ENCODE measurements around the gene VAT1. TPM values are rescaled to one million over a fixed set of nuclear protein-coding genes. Genes with fewer than 3 reads are reported as not detected.
"Not testable (repeated sequence)": the region's sequence is repeated elsewhere in the genome, so short reads cannot be mapped to it uniquely, and the experiment has no call there.

VAT1 gene
- polyA plus RNA-seq, 1 experiment = 245 TPM

DNA sequence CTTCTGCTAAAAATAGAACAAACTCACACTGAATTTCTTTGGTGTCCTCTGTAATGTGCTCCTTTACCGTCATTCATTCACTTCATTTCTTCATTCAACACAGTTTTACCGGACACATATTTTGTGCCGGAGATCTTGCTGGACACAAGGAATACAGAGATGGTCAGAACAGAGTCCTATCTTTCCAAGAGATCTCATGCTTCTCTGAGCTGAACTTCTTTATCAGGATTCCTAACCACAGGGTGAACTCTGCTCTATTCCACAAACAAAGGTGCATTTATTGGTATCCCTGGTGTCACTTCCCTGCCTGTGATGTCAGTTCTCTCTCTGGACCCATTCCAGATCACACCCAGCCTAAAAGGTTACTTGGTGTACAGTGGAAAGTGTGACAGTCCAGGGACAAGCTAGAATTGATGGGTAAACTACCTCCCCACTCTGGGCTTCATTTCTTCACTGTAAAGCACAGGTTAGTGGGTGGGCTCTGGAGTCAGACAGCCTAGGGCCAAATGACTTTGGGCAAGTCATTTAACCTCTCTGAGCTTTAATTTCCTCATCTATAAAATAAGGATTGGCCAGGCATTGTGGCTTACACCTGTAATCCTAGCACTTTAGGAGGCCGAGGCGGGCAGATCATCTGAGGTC lies 11.4 kb downstream of the VAT1 start:
- DNase-seq (ENCODE audit: low read depth) = no peak
- TF ChIP-seq, protein P1, sequence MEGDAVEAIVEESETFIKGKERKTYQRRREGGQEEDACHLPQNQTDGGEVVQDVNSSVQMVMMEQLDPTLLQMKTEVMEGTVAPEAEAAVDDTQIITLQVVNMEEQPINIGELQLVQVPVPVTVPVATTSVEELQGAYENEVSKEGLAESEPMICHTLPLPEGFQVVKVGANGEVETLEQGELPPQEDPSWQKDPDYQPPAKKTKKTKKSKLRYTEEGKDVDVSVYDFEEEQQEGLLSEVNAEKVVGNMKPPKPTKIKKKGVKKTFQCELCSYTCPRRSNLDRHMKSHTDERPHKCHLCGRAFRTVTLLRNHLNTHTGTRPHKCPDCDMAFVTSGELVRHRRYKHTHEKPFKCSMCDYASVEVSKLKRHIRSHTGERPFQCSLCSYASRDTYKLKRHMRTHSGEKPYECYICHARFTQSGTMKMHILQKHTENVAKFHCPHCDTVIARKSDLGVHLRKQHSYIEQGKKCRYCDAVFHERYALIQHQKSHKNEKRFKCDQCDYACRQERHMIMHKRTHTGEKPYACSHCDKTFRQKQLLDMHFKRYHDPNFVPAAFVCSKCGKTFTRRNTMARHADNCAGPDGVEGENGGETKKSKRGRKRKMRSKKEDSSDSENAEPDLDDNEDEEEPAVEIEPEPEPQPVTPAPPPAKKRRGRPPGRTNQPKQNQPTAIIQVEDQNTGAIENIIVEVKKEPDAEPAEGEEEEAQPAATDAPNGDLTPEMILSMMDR (IDR thresholded peaks at IDR 0.05; ENCODE audit: insufficient read depth, low read depth, low read length) = no peak
- ChIA-PET CTCF (interaction anchor here (0.7 to 2.1 kb wide), 3 partner anchors 8 to 14 kb away, joined by 3 to 5 read pairs (median 4); partner anchors contain the start of gene RPL27), POLR2A (no interaction called here)
- H3K36me3 ChIP-seq (ENCODE audit: control insufficient read depth, insufficient read depth, low read length) = peaks cover 17% of the 10 kb centered on the region
- H3K27me3 ChIP-seq (ENCODE audit: control insufficient read depth, insufficient read depth, low read length) = no peaks in the 10 kb centered on the region
- H3K4me3 ChIP-seq (ENCODE audit: low read depth, low read length) = no peak overlapping the region

DNA sequence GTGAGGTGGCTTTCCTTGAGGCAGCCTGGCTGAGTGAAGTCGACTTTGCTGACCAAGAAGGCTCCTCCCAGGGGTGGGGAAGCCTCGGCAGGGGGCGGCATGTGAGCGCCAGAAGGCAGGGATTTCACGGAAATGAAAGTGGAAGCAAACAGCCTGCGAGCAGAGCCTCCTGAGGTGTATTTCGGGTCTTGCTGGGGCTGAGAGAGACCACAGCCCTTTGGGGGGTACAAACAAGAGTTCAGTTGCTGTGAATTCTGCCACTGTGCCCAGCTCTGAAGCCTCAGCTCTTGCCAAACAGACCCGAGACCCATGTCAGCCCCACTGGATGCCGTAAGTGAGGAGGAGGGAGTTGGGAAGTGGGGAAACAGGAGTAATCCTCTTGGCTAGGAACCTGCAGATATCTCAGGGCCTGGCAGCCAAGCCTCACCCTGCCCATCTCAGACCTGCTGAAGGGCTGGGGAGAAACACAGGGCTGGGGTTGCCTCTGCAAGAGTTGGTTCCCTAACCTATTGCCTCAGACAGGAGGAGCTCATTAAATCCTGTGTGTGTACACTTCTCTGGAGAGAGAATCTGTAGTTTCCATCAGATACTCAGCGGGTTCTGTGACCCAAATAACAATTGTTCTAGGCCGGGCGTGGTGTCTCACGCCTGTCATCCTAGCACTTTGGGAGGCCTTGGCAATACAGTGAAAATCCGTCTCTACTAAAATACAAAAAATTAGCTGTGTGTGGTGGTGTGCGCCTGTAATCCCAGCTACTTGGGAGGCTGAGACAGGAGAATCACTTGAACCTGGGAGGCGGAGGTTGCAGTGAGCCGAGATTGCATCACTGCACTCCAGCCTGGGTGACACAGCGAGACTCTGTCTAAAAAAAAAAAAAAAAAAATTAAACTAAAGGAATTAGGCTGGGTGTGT lies 15.3 kb downstream of the VAT1 start, which contains the start of gene IFI35:
Gene IFI35 (plus strand): TSS at position 146 of the 913 bp plus-strand sequence. CDS start 164 bp downstream, at position 310.
- H3K27me3 ChIP-seq (ENCODE audit: control insufficient read depth, insufficient read depth, low read length) = no peaks in the 10 kb centered on the region
- CTCF ChIA-PET = interaction anchor here (0.5 to 1.5 kb wide), 3 partner anchors 9 to 300 kb away, joined by 3 to 4 read pairs (median 3); partner anchors contain the start of gene RPL27
- peaks cover 6% of the 10 kb centered on the region for H3K36me3 ChIP-seq (ENCODE audit: control insufficient read depth, insufficient read depth, low read length)
- POLR2A ChIA-PET = interaction anchor here (0.6 to 1.2 kb wide), 2 partner anchors 9 to 312 kb away, joined by 3 to 4 read pairs; no protein-coding TSS in a partner anchor
- TF ChIP-seq, protein P1 (IDR thresholded peaks at IDR 0.05; ENCODE audit: insufficient read depth, low read depth, low read length) = peak; percentile 37; the same call in 1 of the 2 replicates
- DNase-seq (ENCODE audit: low read depth) = peak; percentile 51
- H3K4me3 ChIP-seq (ENCODE audit: low read depth, low read length) = peak within 1 kb of the TSS; percentile 58

DNA sequence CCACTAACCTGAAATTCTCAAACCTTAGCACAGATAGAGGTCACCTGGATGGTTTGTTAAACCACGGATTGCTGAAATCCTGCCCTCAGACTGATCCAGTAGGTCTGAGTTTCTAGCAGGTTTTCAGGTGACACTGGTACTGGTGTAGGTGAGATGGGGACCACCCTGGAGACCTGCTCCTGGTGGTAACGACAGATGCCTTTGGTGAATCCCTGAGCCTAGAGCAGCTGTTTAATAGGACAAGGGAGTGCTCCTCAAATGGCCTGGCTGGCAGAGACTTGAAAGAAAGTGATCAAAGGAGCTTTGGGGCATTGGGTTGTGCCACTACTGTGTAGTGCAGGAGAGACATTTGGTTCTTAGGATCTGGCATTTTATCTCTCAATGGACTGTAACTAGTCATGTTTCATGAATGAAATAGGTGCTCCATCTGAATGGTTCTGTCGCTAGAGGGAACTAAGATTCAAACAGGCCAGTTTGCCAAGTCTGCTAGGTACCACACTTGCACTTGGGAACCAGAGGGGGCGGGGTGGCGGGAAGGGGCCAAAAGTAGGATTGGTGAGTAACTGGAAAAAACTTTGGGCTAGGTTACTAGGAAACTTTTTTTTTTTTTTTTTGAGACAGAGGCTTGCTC lies 18.5 kb downstream of the VAT1 start:
- no peak for DNase-seq (ENCODE audit: low read depth)
- POLR2A ChIA-PET = no interaction called here
- CTCF ChIA-PET = no interaction called here
- TF ChIP-seq, protein P1 (IDR thresholded peaks at IDR 0.05; ENCODE audit: insufficient read depth, low read depth, low read length) = no peak
- Histone ChIP-seq H3K27me3 (ENCODE audit: control insufficient read depth, insufficient read depth, low read length) (no peaks in the 10 kb centered on the region), H3K4me3 (ENCODE audit: low read depth, low read length) (no peak overlapping the region), H3K36me3 (ENCODE audit: control insufficient read depth, insufficient read depth, low read length) (peaks cover 9% of the 10 kb centered on the region)

DNA sequence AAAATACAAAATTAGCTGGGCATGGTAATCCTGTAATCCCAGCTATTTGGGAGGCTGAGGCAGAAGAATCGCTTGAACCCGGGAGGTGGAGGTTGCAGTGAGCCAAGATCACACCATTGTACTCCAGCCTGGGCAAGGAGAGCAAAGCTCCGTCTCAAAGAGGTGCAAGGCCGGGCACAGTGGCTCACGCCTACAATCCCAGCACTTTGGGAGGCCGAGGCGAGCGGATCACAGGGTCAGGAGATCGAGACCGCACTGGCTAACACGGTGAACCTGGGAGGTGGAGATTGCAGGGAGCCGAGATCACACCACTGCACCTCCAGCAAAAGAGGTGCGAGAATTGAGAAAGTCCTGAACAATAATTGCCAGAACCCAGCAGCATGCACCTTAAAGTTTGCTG lies 21.3 kb downstream of the VAT1 start:
- CTCF ChIA-PET = interaction anchor here (0.9 kb wide), 1 partner anchor 24 kb away, joined by 4 read pairs; no protein-coding TSS in a partner anchor
- not testable (repeated sequence) for DNase-seq (ENCODE audit: low read depth); H3K4me3 ChIP-seq (ENCODE audit: low read depth, low read length); H3K36me3 ChIP-seq (ENCODE audit: control insufficient read depth, insufficient read depth, low read length); H3K27me3 ChIP-seq (ENCODE audit: control insufficient read depth, insufficient read depth, low read length)
- POLR2A ChIA-PET = interaction anchor here (0.7 kb wide), 1 partner anchor 174 kb away, joined by 5 read pairs; no protein-coding TSS in a partner anchor

DNA sequence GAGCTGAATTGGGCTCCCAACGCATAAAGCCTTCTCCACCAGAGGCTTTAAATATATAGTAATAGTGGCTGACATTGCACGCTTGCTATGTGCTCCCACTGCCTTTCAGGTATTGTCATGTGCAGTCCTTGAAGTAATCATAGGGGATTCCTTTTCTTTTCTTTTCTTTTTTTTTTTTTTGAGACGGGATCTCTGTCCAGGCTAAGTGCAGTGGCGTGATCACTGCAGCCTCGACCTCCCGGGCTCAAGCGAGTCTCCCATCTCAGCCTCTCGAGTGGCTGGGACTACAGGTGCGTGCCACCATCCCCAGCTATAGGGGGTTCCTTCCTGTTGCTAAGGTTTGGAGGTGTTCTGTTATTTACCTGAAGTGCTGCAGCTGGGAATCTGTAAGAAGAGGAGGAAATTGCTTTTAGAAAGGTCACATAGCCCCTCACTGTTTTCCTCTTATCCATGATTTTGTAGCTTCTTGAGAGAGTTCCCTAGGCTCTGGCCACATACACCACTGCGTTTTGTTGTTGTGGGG lies 23.1 kb downstream of the VAT1 start:
- POLR2A ChIA-PET = no interaction called here
- H3K36me3 ChIP-seq (ENCODE audit: control insufficient read depth, insufficient read depth, low read length) = peaks cover 9% of the 10 kb centered on the region
- peak overlapping the region; percentile 91 for H3K4me3 ChIP-seq (ENCODE audit: low read depth, low read length)
- TF ChIP-seq, protein P1 (IDR thresholded peaks at IDR 0.05; ENCODE audit: insufficient read depth, low read depth, low read length) = no peak
- DNase-seq (ENCODE audit: low read depth) = no peak
- CTCF ChIA-PET = interaction anchor here (0.6 to 2.2 kb wide), 5 partner anchors 12 to 336 kb away, joined by 3 to 16 read pairs (median 5); partner anchors contain the start of gene AOC2
- H3K27me3 ChIP-seq (ENCODE audit: control insufficient read depth, insufficient read depth, low read length) = no peaks in the 10 kb centered on the region
